Osteocyte (in vitro differentiated cells): ENCODE measurements around the gene DNAL4. TPM values are rescaled to one million over a fixed set of nuclear protein-coding genes. Genes with fewer than 3 reads are reported as not detected.

ENCODE experiments used
- DNase-seq: peaks from one replicate; pipeline ENCODE4 v3.0.0; 2021; ENCODE audit warnings: mixed read lengths; ENCODE audit not compliant: unreplicated experiment; ENCODE audit errors: extremely low spot score
- H3K27ac Mint-ChIP-seq: one replicate; pipeline ENCODE4 v1.8.0; 2021; ENCODE audit warnings: mild to moderate bottlenecking, mixed read lengths; ENCODE audit not compliant: unreplicated experiment
- H3K27me3 Mint-ChIP-seq: one replicate; pipeline ENCODE4 v1.8.0; 2021; ENCODE audit warnings: mixed read lengths; ENCODE audit not compliant: unreplicated experiment
- H3K36me3 Mint-ChIP-seq: one replicate; pipeline ENCODE4 v1.8.0; 2021; ENCODE audit warnings: mixed read lengths; ENCODE audit not compliant: unreplicated experiment
- H3K4me1 Mint-ChIP-seq: one replicate; pipeline ENCODE4 v1.8.0; 2021; ENCODE audit warnings: mixed read lengths; ENCODE audit not compliant: unreplicated experiment
- H3K4me3 Mint-ChIP-seq: one replicate; pipeline ENCODE4 v1.8.0; 2021; ENCODE audit warnings: mild to moderate bottlenecking, moderate library complexity, mixed read lengths; ENCODE audit not compliant: unreplicated experiment
- H3K9me3 Mint-ChIP-seq: one replicate; pipeline ENCODE4 v1.8.0; 2021; ENCODE audit warnings: mixed read lengths; ENCODE audit not compliant: unreplicated experiment
- CTCF ChIP-seq: fragments of 200-600 bp; sonication (generic); IDR thresholded peaks from 2 replicates; pipeline ENCODE4 v1.5.0; 2021; ENCODE audit warnings: antibody characterized with exemption, mild to moderate bottlenecking, moderate library complexity
- total RNA-seq: library from RNA; stranded (reverse); gene quantifications from 2 replicates; pipeline ENCODE4 v1.2.1, GENCODE V29; 2021

DNAL4 gene
- total RNA-seq, 1 donor from 2014 or later: 17.0 TPM

- Mint-ChIP-seq H3K27me3 (no peaks in the 10 kb centered on the region), H3K27ac (no peak overlapping the region), H3K4me1 (no peaks in the 10 kb centered on the region), H3K9me3 (no peaks in the 10 kb centered on the region), H3K36me3 (peaks cover 3% of the 10 kb centered on the region), H3K4me3 (no peak overlapping the region)
- DNase-seq: no peak
- TF ChIP-seq CTCF: no peak
These were observed 18.3 kb downstream of the DNAL4 start for GRCh38 chr22:38775656-38776055.

- no peaks in the 10 kb centered on the region for H3K4me1 Mint-ChIP-seq
- no peak overlapping the region for H3K4me3 Mint-ChIP-seq
- peaks cover 3% of the 10 kb centered on the region for H3K36me3 Mint-ChIP-seq
- no peak for TF ChIP-seq CTCF
- no peak for DNase-seq
- no peaks in the 10 kb centered on the region for H3K9me3 Mint-ChIP-seq
- H3K27ac Mint-ChIP-seq: no peak overlapping the region
- H3K27me3 Mint-ChIP-seq: no peaks in the 10 kb centered on the region
These were observed 19.3 kb downstream of the DNAL4 start for GRCh38 chr22:38774496-38775166.

- H3K4me1 Mint-ChIP-seq: peaks cover 2% of the 10 kb centered on the region
- DNase-seq: no peak
- no peaks in the 10 kb centered on the region for H3K27me3 Mint-ChIP-seq
- H3K4me3 Mint-ChIP-seq: no peak overlapping the region
- TF ChIP-seq CTCF: no peak
- peaks cover 3% of the 10 kb centered on the region for H3K36me3 Mint-ChIP-seq
- H3K27ac Mint-ChIP-seq: no peak overlapping the region
- H3K9me3 Mint-ChIP-seq: no peaks in the 10 kb centered on the region
These were observed 20.5 kb downstream of the DNAL4 start for GRCh38 chr22:38773363-38773946.

- TF ChIP-seq CTCF: no peak
- Mint-ChIP-seq H3K36me3 (no peaks in the 10 kb centered on the region), H3K27me3 (no peaks in the 10 kb centered on the region), H3K4me1 (peaks cover 2% of the 10 kb centered on the region), H3K27ac (no peak overlapping the region), H3K9me3 (no peaks in the 10 kb centered on the region), H3K4me3 (no peak overlapping the region)
- DNase-seq: no peak
These were observed 21.4 kb downstream of the DNAL4 start for GRCh38 chr22:38772623-38772873.

GRCh38 chr22:38770257-38770949 lies 23.5 kb downstream of the DNAL4 start:
- Mint-ChIP-seq H3K27me3 (no peaks in the 10 kb centered on the region), H3K4me3 (no peak overlapping the region), H3K36me3 (no peaks in the 10 kb centered on the region), H3K4me1 (peaks cover 2% of the 10 kb centered on the region), H3K27ac (no peak overlapping the region), H3K9me3 (no peaks in the 10 kb centered on the region)
- no peak for TF ChIP-seq CTCF
- DNase-seq: no peak
